Right ventricle myocardium inferior (tissue), 1 donor: Measurements from ENCODE around the gene FDX1. TPM values are rescaled to one million over a fixed set of nuclear protein-coding genes. Genes with fewer than 3 reads are reported as not detected.
A peak's percentile ranks its signal among the peaks of the same experiment; 100 is the strongest.
"Not testable (repeated sequence)": the region's sequence is repeated elsewhere in the genome, so short reads cannot be mapped to it uniquely, and the experiment has no call there.

Experiments used
- ATAC-seq: fragments of 200-7000 bp; cut with Tn5 transposase; one replicate; pipeline ENCODE4 v1.9.1; 2020; ENCODE audit warnings: mild to moderate bottlenecking, moderate library complexity
- DNase-seq: peaks from one replicate; pipeline ENCODE4 v3.0.0; 2021; ENCODE audit errors: missing footprints
- intact Hi-C: fragments of 100-400 bp; cut with DNase I; formaldehyde crosslinking; loops from one replicate; pipeline ENCODE4 v1.11.0; 2022
- long read RNA-seq: library from polyadenylated mRNA; unstranded; transcript quantifications from one replicate; pipeline ENCODE4 v2.0.0, GENCODE V29; 2021
- total RNA-seq: library from RNA; stranded (reverse); fragmentation: NEBNext Ultra II Directional; extraction: Animal tissue kit (Norgen Biotek cat#: 25700); gene quantifications from one replicate; pipeline ENCODE4 v1.2.1, GENCODE V29; 2021
- donor health status: DM: no; HTN: yes; CAD: no; lungs with severe emphysema.

FDX1 gene, protein sequence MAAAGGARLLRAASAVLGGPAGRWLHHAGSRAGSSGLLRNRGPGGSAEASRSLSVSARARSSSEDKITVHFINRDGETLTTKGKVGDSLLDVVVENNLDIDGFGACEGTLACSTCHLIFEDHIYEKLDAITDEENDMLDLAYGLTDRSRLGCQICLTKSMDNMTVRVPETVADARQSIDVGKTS
- 22.5 TPM for total RNA-seq
- long read RNA-seq, transcript FDX1-201 (4 exons, 3,206 nt), result major isoform, 50 of 52 reads
- long read RNA-seq, partial matches to known transcripts, result 0 of 52 reads
- long read RNA-seq, other reads (novel, unspliced or antisense), result 2 of 52 reads

DNA sequence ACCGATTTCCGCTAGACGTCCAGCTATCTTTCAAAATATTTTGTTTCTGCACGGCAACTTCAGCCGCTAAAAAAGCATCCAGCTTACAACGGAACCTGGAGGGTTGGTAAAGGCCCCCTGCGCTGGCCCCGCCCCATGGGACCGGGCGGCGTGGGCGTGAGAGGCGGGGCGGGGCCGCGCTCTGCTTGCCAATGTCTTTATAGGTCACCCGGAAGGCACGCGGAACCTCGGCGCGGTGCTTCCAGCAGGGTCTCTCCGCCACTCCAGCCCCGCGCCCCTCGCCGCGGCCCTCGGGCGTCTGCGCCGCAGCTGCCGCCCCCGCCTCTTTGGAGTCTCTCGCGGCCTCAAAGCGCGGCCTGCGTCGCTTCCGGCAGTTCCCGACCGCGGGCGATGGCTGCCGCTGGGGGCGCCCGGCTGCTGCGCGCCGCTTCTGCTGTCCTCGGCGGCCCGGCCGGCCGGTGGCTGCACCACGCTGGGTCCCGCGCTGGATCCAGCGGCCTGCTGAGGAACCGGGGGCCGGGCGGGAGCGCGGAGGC lies at the start of gene FDX1:
FDX1 (plus strand) TSS at position 218 of the 536 bp plus-strand sequence; CDS start at position 391, 173 bp downstream.
- DNase-seq (peak; percentile 92), ATAC-seq (peak; percentile 92)
- intact Hi-C loops, result loop anchor here (5.0 to 10.0 kb wide), 2 partner anchors 52 to 135 kb away; partner anchors contain the start of gene RDX

DNA sequence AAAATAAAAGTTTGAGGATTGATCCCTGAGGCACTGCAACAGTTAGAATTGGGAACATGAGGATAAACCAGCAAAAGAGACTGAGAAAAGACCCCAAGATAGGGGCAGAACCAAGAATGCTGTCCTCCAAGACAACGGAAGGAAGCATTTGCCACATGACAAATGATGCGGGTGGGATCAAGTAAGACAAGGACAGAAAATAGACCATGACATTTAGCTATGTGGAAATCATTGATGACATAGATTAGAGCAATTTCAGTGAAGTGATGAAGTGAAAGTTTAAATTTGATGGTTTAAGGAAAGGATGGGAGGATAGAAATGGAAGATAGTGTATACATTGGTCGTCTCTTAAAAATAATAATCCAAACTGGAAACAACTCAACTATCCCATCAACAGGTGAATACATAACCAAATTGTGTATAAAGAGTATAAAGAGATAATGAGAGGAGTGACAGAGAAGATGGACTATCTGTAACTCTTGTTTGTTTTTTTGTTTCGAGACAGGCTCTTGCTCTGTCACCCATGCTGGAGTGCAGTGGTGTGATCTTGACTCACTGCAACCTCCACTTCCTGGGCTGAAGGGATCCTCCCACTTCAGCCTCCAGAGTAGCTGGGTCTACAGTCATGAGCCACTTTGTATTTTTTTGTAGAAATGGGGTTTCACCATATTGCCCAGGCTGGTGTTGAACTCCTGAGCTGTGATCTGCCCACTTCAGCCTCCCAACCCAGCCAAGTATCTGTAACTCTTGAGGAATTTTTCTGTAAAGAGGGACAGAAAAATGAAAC lies 48.7 kb upstream of the FDX1 start:
- ATAC-seq (no peak), DNase-seq (no peak)
- intact Hi-C loops, result no loop called here

DNA sequence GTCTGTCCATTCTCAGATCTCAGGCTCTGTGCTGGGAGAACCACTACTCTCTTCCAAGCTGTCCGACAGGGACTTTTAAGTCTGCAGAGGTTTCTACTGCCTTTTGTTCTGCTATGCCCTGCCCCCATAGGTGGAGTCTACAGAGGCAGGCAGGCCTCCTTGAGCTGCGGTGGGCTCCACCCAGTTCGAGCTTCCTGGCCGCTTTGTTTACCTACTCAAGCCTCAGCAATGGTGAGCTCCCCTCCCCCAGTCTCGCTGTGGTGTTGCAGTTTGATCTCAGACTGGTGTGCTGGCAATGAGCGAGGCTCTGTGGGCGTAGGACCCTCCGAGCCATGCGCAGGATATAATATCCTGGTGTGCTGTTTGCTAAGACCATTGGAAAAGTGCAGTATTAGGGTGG lies 41.5 kb upstream of the FDX1 start:
- intact Hi-C loops, ATAC-seq: not testable (repeated sequence)

DNA sequence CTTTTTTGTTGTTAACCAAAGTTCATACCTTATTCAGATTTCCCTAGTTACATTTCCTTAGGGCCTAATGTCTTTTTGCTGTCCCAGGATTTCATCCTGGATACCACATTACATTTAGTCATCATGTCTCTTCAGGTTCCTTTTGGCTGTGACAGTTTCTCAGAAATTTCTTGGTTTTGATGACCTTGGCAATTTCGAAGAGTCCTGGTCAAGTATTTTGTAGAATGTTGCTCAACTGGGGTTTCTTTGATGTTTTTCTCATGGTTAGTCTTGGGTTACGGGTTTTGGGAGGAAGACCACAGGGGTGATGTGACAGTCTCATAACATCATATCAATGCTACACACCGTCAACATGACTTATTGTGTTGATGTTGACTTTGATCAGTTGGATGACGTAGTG lies 39.8 kb upstream of the FDX1 start:
- DNase-seq (no peak), ATAC-seq (no peak)
- intact Hi-C loops, result no loop called here

More for the DNA sequence above, 41.5 kb upstream of the FDX1 start:
- DNase-seq, result not testable (repeated sequence)

DNA sequence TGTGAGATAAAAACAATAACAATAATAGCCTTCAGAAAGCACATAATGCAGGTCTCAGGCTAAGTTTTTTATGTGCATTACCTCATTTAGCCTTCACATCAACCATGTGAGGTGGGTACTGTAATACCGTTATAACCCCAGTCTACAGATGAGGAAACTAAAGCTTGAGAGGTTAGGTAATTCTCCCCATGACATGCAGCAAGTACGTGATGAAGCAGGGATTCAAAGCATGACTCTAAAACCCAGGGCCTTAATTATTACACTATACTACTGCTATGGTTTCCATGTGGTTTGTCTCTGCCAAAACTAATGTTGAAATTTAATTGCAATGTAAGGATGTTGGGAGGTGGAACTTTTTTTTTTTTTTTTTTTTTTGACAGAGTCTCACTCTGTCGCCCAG lies 37.7 kb upstream of the FDX1 start:
- ATAC-seq (no peak), DNase-seq (no peak)
- intact Hi-C loops, result no loop called here

DNA sequence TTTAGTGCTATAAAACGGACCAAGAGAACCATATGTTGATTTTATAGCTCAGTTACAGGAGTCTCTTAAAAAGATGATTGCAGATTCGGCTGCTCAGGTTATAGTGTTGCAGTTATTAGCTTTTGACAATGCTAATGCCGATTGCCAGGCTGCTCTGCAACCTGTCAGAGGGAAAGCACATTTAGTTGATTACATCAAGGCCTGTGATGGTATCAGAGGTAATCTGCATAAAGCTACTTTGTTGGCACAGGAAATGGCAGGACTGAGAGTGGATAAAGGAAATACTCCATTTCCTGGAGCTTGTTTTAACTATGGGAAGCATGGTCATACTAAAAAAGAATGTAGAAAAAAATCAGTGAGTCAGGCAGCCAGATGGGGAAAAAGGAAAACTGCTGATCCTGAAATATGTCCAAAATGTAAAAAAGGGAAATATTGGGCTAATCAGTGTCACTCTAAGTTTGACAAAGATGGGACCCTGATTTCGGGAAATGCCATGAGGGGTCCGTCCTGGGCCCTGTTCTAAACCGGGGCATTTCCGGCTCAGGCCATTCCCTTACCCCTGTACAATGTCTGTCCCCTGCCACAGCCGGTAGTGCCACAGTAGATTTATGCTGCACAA lies 32.0 kb upstream of the FDX1 start:
- ATAC-seq, DNase-seq, intact Hi-C loops: not testable (repeated sequence)

DNA sequence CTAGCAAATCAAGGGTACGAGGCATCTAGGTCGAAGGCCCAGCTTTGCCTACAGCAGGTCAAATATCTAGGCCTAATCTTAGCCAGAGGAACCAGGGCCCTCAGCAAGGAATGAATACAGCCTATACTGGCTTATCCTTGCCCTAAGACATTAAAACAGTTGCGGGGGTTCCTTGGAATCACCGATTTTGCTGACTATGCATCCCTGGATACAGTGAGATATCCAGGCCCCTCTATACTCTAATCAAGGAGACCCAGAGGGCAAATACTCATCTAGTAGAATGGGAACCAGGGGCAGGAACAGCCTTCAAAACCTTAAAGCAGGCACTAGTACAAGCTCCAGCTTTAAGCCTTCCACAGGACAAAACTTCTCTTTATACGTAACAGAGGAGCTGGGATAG lies 26.2 kb upstream of the FDX1 start:
- DNase-seq, ATAC-seq, intact Hi-C loops: not testable (repeated sequence)

DNA sequence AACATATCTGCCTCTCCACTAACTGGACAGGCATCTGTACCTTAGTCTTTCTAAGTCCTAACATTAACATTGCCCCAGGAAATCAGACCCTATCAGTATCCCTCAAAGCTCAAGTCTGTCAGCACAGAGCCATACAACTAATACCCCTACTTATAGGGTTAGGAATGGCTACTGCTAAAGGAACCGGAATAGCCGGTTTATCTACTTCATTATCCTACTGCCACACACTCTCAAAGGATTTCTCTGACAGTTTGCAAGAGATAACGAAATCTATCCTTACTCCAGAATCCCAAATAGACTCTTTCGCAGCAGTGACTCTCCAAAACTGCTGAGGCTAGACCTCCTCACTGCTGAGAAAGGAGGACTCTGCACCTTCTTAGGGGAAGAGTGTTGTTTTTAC lies 24.1 kb upstream of the FDX1 start:
- intact Hi-C loops, DNase-seq, ATAC-seq: not testable (repeated sequence)

DNA sequence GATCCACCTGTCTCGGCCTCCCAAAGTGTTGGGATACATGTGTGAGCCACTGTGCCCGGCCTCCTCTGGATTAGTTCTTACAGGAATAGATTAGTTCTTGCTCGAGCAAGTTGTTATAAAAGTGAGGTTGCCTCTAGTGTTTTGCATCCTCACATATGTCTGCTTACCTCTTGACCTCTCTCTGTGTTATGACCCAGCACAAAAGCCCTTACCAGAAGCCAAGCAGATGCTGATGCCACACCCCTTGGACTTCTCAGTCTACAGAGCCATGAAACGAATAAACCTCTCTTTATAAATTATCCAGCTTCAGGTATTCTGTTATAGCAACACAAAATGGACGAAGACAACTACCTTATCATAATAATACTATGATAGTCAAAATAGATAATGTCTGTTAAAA lies 22.4 kb upstream of the FDX1 start:
- intact Hi-C loops, result no loop called here
- ATAC-seq (no peak), DNase-seq (no peak)

DNA sequence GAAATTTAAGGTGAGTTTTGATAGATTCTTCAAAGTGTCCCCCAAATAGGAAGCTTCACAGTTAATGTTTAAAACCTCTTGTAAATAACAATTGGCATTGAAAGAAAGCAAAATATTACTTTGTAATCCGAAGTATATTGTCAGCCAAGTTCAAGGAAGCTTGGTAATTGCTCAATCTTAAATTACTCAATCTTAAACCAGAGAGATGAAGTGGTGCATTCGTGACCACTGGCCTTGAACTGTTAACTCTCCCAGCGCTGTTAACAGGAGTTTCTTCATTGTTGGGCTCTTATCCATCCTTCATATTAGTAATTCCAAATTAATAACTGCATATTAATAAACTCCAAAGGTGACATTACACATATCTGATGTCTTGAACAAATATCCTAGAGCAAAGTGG lies 20.6 kb upstream of the FDX1 start:
- intact Hi-C loops, result no loop called here
- DNase-seq (no peak), ATAC-seq (no peak)

DNA sequence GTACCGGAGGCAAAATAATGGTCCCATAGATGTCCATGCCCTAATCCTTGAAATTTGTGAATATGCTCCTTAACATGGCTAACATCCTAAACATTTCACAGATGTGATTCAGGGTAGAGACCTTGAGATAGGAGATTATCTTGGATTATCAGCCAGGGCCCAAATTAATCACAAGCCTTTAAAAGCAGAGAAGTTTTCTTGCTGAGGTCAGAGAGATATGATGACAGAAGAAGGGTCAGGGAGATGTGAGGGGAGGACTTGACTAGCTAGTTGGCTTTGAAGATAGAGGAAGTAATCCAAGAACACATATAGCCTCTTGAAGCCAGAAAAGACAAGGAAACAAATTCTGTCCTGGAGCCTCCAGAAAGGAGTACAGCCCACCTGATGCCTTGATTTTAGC lies 19.1 kb upstream of the FDX1 start:
- intact Hi-C loops, result no loop called here
- DNase-seq (no peak), ATAC-seq (no peak)

DNA sequence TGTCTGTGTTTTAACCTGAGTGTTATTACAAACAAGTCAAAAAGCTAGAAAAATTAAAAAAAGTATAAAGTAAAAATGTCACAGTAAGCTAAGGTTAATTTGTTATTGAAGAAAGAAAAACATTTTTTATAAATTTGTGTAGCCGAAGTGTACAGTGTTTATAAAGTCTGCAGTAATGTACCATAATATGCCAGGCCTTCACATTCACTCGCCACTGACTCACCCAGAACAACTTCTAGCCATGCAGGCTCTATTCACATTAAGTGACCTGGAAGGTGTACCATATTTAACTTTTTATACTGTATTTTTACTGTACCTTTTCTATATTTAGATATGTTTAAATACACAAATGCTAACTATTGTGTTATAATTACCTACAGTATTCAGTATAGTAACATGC lies 14.7 kb upstream of the FDX1 start:
- DNase-seq (no peak), ATAC-seq (no peak)
- intact Hi-C loops, result no loop called here

DNA sequence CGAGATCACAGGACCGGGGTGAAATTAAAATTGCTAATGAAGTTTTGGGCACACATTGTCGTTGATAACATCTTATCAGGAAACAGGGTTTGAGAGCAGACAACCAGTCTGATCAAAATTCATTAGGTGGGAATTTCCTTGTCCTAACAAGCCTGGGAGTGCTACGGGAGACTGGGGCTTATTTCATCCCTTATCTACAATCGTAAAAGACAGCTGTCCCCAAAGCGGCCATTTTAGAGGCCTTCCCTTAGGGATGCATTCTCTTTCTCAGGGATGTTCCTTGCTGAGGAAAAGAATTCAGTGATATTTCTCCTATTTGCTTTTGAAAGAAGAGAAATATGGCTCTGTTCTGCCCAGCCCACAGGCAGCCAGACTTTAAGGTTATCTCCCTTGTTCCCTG lies 8.1 kb upstream of the FDX1 start:
- ATAC-seq, intact Hi-C loops, DNase-seq: not testable (repeated sequence)

DNA sequence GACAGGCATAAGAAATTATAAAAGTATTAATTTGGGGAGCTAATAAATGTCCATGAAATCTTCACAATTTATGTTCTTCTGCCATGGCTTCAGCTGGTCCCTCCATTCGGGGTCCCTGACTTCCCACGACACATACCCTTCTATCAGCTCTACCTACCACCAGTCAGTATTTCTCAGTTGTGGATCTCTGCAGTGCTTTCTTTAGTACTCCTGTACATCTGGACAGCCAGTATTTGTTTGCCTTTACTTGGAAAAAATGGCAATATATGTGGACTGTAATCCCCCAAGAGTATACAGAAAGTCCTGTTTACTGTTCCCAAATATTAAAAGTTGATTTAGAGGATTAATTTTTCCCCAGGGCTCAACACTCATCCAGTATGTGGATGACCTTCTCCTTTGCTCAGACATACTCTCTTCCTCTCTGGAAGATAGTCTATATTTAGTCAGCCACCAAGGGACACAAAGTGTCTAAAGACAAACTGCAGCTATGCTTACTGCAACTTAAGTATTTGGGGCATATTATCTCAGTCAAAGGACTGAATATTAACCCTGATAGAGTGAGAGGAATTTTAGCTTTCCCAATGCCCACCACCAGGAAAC lies 7.3 kb upstream of the FDX1 start:
- ATAC-seq (peak; percentile 76), DNase-seq (no peak)
- intact Hi-C loops, result no loop called here

DNA sequence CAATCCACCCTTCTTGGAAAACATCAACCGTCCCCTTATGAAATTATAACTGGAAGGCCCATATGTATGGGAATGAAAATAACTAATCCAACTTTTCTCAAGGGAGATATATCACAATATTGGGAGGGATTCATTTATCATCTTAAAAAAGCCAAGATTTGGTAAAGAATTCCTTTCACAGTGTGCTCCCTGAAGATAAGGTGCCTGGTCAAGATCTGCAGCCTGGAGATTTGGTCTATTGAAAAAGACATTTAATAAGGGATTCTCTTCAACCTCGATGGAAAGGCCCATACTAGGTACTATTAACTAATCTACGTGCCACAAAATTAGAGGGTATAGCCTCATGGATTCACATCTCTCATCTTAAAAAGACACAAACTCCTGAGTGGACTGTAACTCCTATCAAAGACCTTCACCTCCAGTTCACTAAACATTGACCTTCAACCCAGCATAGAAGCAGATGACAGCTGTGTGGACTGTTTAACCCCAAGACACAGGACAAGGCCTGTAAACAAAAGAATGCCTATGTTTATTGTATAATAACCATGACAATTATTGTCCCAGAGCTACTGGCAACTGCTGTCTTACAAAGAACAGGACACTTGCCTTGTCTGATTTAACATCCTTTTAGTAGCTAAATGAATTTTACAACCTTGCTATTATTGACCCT lies 4.8 kb upstream of the FDX1 start:
- no peak for ATAC-seq
- intact Hi-C loops, result no loop called here

DNA sequence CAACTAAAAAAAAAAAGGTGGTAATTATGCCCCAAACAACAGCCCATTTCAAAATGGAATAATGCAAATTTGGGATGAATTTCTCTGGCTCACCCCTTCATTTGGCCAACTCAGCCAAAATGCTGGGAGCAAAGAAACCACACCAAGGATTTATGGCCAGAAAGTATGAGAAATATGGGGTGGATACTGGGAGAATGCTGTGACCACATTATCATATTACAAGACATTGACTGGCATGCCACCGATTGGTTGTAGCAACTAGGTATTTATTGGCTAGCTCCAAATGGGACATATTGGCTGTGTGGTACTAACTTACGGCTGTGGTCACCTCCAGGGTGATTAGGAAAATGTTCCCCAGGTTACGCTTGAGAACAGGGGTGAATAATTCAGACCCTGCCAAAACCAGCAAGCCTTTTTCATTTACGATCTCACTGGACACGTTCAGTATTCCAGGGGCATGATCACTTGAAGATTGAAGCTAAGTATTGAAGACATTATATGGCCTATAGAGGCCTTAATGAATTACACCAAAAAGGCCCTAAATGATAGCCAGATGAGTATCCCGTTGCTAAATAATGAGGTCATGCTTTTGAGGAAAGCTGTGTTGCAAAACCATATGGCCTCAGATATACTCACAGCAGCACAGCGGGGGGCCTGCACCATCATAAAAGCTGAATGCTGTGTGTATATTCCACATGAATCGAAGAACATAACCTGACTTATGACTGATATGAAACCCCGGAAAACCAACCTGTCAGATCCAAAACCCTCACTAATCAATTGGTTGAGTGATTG lies 3.8 kb upstream of the FDX1 start:
- intact Hi-C loops, result no loop called here
- ATAC-seq (no peak), DNase-seq (no peak)

More for the DNA sequence above, 4.8 kb upstream of the FDX1 start:
- no peak for DNase-seq

DNA sequence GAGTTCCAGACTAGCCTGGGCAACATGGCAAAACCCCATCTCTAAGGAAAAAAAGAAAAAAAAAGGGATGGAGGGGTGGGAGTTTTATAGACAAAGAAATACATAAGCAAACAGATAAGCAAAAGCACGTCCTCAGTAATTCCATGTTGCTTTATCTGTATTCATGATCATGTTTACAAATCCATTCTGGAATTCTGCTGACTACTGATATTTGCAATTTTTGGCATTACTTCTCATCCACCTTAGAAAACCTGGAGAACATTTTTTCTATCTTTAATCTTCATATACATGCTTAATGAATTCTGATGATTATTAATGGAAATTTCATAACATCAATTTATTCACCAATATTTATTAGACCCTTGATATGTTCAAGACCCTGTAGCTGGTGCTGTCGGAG lies 1.7 kb upstream of the FDX1 start:
- ATAC-seq (no peak), DNase-seq (no peak)
- intact Hi-C loops, result no loop called here
